GM20431 (cell line): ENCODE data around the gene SAMD3.
"Not testable (repeated sequence)": the region's sequence is repeated elsewhere in the genome, so short reads cannot be mapped to it uniquely, and the experiment has no call there.

Source experiments
- in situ Hi-C: fragments of 300-500 bp; cut with MseI, MboI; formaldehyde crosslinking; loops from one replicate; pipeline ENCODE4 v1.15.0; 2020; ENCODE audit warnings: low sequenced_read_pairs; ENCODE audit not compliant: unreplicated experiment

Gene SAMD3

GRCh38 chr6:130182466-130182865, 40.3 kb downstream of the SAMD3 start:
- in situ Hi-C loops = no loop called here

GRCh38 chr6:130178692-130179091, 44.1 kb downstream of the SAMD3 start:
- in situ Hi-C loops = no loop called here

GRCh38 chr6:130176378-130176777, 46.4 kb downstream of the SAMD3 start:
- in situ Hi-C loops = no loop called here

GRCh38 chr6:130173377-130174004, 49.3 kb downstream of the SAMD3 start:
- in situ Hi-C loops = not testable (repeated sequence)

- in situ Hi-C loops = not testable (repeated sequence)
Observed at GRCh38 chr6:130170160-130170559, 52.6 kb downstream of the SAMD3 start.

- in situ Hi-C loops = no loop called here
Observed at GRCh38 chr6:130167655-130168054, 55.1 kb downstream of the SAMD3 start.

- in situ Hi-C loops = no loop called here
Observed at GRCh38 chr6:130164251-130164650, 58.5 kb downstream of the SAMD3 start.

GRCh38 chr6:130163266-130163665, 59.5 kb downstream of the SAMD3 start:
- in situ Hi-C loops = no loop called here

GRCh38 chr6:130162421-130162820, 60.3 kb downstream of the SAMD3 start:
- in situ Hi-C loops = no loop called here

GRCh38 chr6:130161683-130162404, 60.9 kb downstream of the SAMD3 start:
- in situ Hi-C loops = no loop called here

- in situ Hi-C loops = no loop called here
Observed at GRCh38 chr6:130159956-130160355, 62.8 kb downstream of the SAMD3 start.

GRCh38 chr6:130158548-130158947, 64.2 kb downstream of the SAMD3 start:
- in situ Hi-C loops = no loop called here

GRCh38 chr6:130158056-130158455, 64.7 kb downstream of the SAMD3 start:
- in situ Hi-C loops = no loop called here

GRCh38 chr6:130156908-130157307, 65.8 kb downstream of the SAMD3 start:
- in situ Hi-C loops = no loop called here

- in situ Hi-C loops = no loop called here
Observed at GRCh38 chr6:130152908-130153510, 69.7 kb downstream of the SAMD3 start.

GRCh38 chr6:130150906-130151305, 71.8 kb downstream of the SAMD3 start:
- in situ Hi-C loops = no loop called here

GRCh38 chr6:130149016-130149415, 73.7 kb downstream of the SAMD3 start:
- in situ Hi-C loops = not testable (repeated sequence)

GRCh38 chr6:130148181-130148580, 74.6 kb downstream of the SAMD3 start:
- in situ Hi-C loops = no loop called here

- in situ Hi-C loops = no loop called here
Observed at GRCh38 chr6:130147111-130147510, 75.6 kb downstream of the SAMD3 start.

GRCh38 chr6:130143709-130144108, 79.0 kb downstream of the SAMD3 start:
- in situ Hi-C loops = no loop called here

GRCh38 chr6:130140084-130140483, 82.7 kb downstream of the SAMD3 start:
- in situ Hi-C loops = no loop called here

- in situ Hi-C loops = no loop called here
Observed at GRCh38 chr6:130138909-130139242, 83.9 kb downstream of the SAMD3 start.
